Measurements from ENCODE around the gene WDR91. TPM values are rescaled to one million over a fixed set of nuclear protein-coding genes. Genes with fewer than 3 reads are reported as not detected.
A peak's percentile ranks its signal among the peaks of the same experiment; 100 is the strongest.

Gene WDR91
- total RNA-seq, 1 donor from 2014 or later, result 15.0 TPM

DNA sequence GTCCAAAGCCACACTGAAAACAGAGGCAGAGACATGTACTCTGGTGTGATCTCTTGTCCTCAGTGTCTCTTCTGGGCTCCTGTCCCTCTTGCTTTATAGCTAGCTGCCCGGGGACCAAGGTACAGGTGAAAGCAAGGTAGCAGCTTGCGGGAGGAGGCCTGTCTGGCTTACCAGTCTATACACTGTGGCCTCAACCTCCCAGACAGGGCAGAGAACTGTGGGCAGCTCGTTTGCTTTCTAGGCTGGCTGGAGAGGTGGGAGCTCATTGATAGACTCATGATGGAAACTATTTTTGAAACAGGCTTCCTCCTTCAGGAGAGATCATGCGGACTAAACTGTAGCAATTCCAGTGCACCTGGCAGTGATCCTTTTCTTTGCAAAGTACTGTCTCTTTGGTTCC, 45.5 kb downstream of the WDR91 start:
- H3K9me3 Mint-ChIP-seq, result peaks cover 9% of the 10 kb centered on the region
- H3K36me3 Mint-ChIP-seq, result peaks cover 44% of the 10 kb centered on the region
- H3K4me3 Mint-ChIP-seq, result no peak overlapping the region
- H3K27ac Mint-ChIP-seq, result no peak overlapping the region
- no peaks in the 10 kb centered on the region for H3K27me3 Mint-ChIP-seq (ENCODE audit: low read depth)
- DNase-seq (ENCODE audit: low spot score in 2 of 2, unreplicated experiment in 2 of 2), result no peak
- peaks cover 27% of the 10 kb centered on the region for H3K4me1 Mint-ChIP-seq
- TF ChIP-seq, protein P1, sequence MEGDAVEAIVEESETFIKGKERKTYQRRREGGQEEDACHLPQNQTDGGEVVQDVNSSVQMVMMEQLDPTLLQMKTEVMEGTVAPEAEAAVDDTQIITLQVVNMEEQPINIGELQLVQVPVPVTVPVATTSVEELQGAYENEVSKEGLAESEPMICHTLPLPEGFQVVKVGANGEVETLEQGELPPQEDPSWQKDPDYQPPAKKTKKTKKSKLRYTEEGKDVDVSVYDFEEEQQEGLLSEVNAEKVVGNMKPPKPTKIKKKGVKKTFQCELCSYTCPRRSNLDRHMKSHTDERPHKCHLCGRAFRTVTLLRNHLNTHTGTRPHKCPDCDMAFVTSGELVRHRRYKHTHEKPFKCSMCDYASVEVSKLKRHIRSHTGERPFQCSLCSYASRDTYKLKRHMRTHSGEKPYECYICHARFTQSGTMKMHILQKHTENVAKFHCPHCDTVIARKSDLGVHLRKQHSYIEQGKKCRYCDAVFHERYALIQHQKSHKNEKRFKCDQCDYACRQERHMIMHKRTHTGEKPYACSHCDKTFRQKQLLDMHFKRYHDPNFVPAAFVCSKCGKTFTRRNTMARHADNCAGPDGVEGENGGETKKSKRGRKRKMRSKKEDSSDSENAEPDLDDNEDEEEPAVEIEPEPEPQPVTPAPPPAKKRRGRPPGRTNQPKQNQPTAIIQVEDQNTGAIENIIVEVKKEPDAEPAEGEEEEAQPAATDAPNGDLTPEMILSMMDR (IDR thresholded peaks at IDR 0.05; ENCODE audit: unreplicated experiment), result no peak

GRCh38 chr7:135164357-135165061, 46.8 kb downstream of the WDR91 start:
- Mint-ChIP-seq H3K4me3 (no peak overlapping the region), H3K27ac (peak overlapping the region; percentile 36), H3K9me3 (peaks cover 9% of the 10 kb centered on the region), H3K27me3 (ENCODE audit: low read depth) (no peaks in the 10 kb centered on the region), H3K36me3 (peaks cover 48% of the 10 kb centered on the region), H3K4me1 (peaks cover 30% of the 10 kb centered on the region)
- TF ChIP-seq, protein P1 (IDR thresholded peaks at IDR 0.05; ENCODE audit: unreplicated experiment), result no peak
- DNase-seq (ENCODE audit: low spot score in 2 of 2, unreplicated experiment in 2 of 2), result no peak

GRCh38 chr7:135162382-135163001, 48.8 kb downstream of the WDR91 start:
- H3K4me1 Mint-ChIP-seq, result peaks cover 15% of the 10 kb centered on the region
- H3K27me3 Mint-ChIP-seq (ENCODE audit: low read depth), result no peaks in the 10 kb centered on the region
- DNase-seq (ENCODE audit: low spot score in 2 of 2, unreplicated experiment in 2 of 2), result no peak
- TF ChIP-seq, protein P1 (IDR thresholded peaks at IDR 0.05; ENCODE audit: unreplicated experiment), result no peak
- H3K27ac Mint-ChIP-seq, result no peak overlapping the region
- peaks cover 9% of the 10 kb centered on the region for H3K9me3 Mint-ChIP-seq
- no peak overlapping the region for H3K4me3 Mint-ChIP-seq
- peaks cover 38% of the 10 kb centered on the region for H3K36me3 Mint-ChIP-seq

DNA sequence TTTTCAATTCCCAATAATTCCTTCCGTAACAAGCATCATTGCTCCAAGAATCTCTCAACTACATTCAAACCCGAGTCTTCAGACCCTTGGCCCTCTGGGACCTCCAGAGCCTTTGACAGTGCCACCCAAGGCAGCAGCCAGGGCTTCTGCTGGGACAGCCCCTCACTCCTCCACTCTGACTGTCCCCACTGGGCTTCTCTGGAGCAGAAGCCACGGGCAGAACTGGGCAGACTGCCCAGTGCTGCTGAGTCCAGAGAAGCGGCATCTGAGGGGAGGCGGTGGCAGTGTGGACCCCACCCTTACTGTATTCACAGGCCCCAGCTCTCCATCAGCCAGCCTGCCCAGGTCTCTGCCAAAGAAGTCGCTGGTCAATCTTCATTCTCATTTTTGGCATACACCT, 49.7 kb downstream of the WDR91 start:
- TF ChIP-seq, protein P1 (IDR thresholded peaks at IDR 0.05; ENCODE audit: unreplicated experiment), result no peak
- H3K9me3 Mint-ChIP-seq, result peaks cover 16% of the 10 kb centered on the region
- H3K4me3 Mint-ChIP-seq, result no peak overlapping the region
- no peak overlapping the region for H3K27ac Mint-ChIP-seq
- H3K27me3 Mint-ChIP-seq (ENCODE audit: low read depth), result no peaks in the 10 kb centered on the region
- DNase-seq (ENCODE audit: low spot score in 2 of 2, unreplicated experiment in 2 of 2), result no peak
- peaks cover 13% of the 10 kb centered on the region for H3K4me1 Mint-ChIP-seq
- peaks cover 36% of the 10 kb centered on the region for H3K36me3 Mint-ChIP-seq

GRCh38 chr7:135160858-135161653, 50.3 kb downstream of the WDR91 start:
- Mint-ChIP-seq H3K4me1 (peaks cover 13% of the 10 kb centered on the region), H3K27me3 (ENCODE audit: low read depth) (no peaks in the 10 kb centered on the region), H3K27ac (peak overlapping the region; percentile 62), H3K4me3 (no peak overlapping the region), H3K36me3 (peaks cover 39% of the 10 kb centered on the region), H3K9me3 (peaks cover 22% of the 10 kb centered on the region)
- TF ChIP-seq, protein P1 (IDR thresholded peaks at IDR 0.05; ENCODE audit: unreplicated experiment), result no peak
- DNase-seq (ENCODE audit: low spot score in 2 of 2, unreplicated experiment in 2 of 2), result no peak
